HG02981 (cell line): ENCODE results near the gene MAZ.
"Not testable (repeated sequence)": the region's sequence is repeated elsewhere in the genome, so short reads cannot be mapped to it uniquely, and the experiment has no call there.

Experiments used
- ATAC-seq: cut with Tn5 transposase; IDR thresholded peaks from one replicate; pipeline ENCODE4 v1.9.1; 2021; ENCODE audit warnings: mild to moderate bottlenecking, moderate library complexity; ENCODE audit not compliant: unreplicated experiment

Gene MAZ

GRCh38 chr16:29784157-29784556, 22.2 kb upstream of the MAZ start:
- no peak for ATAC-seq

GRCh38 chr16:29784901-29785500, 21.3 kb upstream of the MAZ start:
- no peak for ATAC-seq

- ATAC-seq = not testable (repeated sequence)
Measured at GRCh38 chr16:29787155-29787554, 19.2 kb upstream of the MAZ start.

- ATAC-seq = no peak
Measured at GRCh38 chr16:29789775-29790182, 16.6 kb upstream of the MAZ start.

- peak; percentile 92 for ATAC-seq
Measured at GRCh38 chr16:29790183-29790948, 16.0 kb upstream of the MAZ start, which contains the start of gene KIF22. Gene KIF22 (plus strand): TSS chr16:29790751. CDS start chr16:29790760, 9 bp downstream.

- no peak for ATAC-seq
Measured at GRCh38 chr16:29790949-29791844, 15.1 kb upstream of the MAZ start.

- no peak for ATAC-seq
Measured at GRCh38 chr16:29791845-29792807, 14.2 kb upstream of the MAZ start.

- not testable (repeated sequence) for ATAC-seq
Measured at GRCh38 chr16:29793153-29793552, 13.2 kb upstream of the MAZ start.

GRCh38 chr16:29794231-29794710, 12.1 kb upstream of the MAZ start:
- no peak for ATAC-seq

- ATAC-seq = no peak
Measured at GRCh38 chr16:29802416-29802935, 3.9 kb upstream of the MAZ start.

GRCh38 chr16:29804020-29804419, 2.3 kb upstream of the MAZ start:
- ATAC-seq = no peak

- ATAC-seq = no peak
Measured at GRCh38 chr16:29804455-29805231, 1.7 kb upstream of the MAZ start.

- ATAC-seq = peak; percentile 42
Measured at GRCh38 chr16:29805232-29806098, 864 bp upstream of the MAZ start.

GRCh38 chr16:29806641-29807425, 504 bp downstream of the MAZ start:
- ATAC-seq = no peak

GRCh38 chr16:29807426-29808218, 1.3 kb downstream of the MAZ start:
- no peak for ATAC-seq

GRCh38 chr16:29808219-29808900, 2.0 kb downstream of the MAZ start:
- ATAC-seq = no peak
